Measurements from ENCODE around the gene CTNNA2. TPM values are rescaled to one million over a fixed set of nuclear protein-coding genes. Genes with fewer than 3 reads are reported as not detected.

CTNNA2 gene
- total RNA-seq, 1 donor from 2014 or later: not detected

DNA sequence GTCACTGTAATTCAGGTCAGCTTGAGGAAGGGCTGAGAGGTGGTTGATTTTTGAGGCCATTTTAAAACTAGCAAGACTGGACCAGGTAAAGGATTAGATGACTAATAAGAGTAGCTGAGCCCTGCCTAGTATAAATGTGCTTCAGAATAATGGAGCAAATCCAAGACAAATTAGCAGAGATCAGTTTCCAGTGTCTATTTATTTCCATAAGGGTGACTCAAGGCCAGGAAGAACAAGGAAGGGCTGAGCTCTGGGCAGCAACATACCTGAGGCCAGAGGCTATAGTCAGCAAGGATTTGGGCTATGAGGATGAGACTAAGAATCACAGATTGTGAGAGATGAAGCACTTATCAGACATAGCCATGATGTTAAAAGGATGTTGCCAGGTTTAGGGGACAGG is 1130.7 kb downstream of the CTNNA2 start:
- no peak for DNase-seq (ENCODE audit: low read depth, low spot score)

GRCh38 chr2:80651435-80651834 is 1138.6 kb downstream of the CTNNA2 start:
- DNase-seq (ENCODE audit: low read depth, low spot score): no peak

GRCh38 chr2:80655265-80655664 is 1142.4 kb downstream of the CTNNA2 start:
- DNase-seq (ENCODE audit: low read depth, low spot score): no peak

GRCh38 chr2:80670763-80671162 is 1157.9 kb downstream of the CTNNA2 start:
- no peak for DNase-seq (ENCODE audit: low read depth, low spot score)

DNA sequence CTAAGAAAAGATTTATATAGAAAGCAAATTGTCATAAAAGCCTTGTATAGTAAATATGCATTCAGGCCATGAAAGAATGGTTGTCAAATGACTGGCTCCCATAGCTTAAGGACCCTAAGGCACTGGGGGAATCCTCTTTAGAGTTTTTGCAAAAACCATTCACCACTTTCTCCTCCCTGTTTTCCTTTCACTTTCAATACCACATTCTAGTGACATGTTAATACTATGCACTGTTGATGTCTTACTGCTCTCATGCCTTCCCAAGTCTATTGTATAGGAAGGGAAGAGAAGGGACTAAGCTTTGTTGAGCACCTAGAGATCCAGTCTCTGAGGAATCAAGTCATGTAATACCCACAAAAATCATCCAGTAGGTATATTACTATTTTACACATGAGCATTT is 1174.7 kb downstream of the CTNNA2 start:
- no peak for DNase-seq (ENCODE audit: low read depth, low spot score)

- no peak for DNase-seq (ENCODE audit: low read depth, low spot score)
Observed at GRCh38 chr2:80689106-80689505, 1176.3 kb downstream of the CTNNA2 start.
